ENCODE results near the gene GABRD. TPM values are rescaled to one million over a fixed set of nuclear protein-coding genes. Genes with fewer than 3 reads are reported as not detected.

GABRD gene
- total RNA-seq, 4 donors from 2014 or later = 0.83 TPM; not detected in 3

DNA sequence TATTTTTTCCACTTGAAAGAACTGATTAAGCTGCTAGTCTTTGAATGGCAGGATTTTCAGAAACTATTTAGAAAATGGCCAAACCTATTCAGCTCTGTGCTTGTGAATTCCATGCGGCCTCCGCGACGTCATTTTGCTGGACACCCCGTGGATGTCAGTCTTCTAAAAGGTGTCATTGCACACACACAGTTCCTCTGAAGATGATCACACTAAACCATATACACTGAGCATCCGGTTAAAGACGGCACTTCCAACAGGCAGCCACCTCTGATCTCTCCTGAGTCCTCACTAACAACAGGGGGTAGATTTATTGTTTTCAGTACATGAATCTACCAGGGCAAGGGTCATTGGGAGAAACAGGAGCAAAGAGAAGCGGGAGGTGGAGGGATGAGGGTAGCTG lies 24.6 kb upstream of the GABRD start:
- Histone ChIP-seq H3K36me3 (no peaks in the 10 kb centered on the region), H3K4me3 (no peak overlapping the region), H3K27me3 (no peaks in the 10 kb centered on the region), H3K4me1 (no peaks in the 10 kb centered on the region), H3K27ac (no peak overlapping the region), H3K9me3 (no peaks in the 10 kb centered on the region)
- intact Hi-C loops (cut with DNase I; ENCODE audit: low total_unique reads) = no loop called here
- DNase-seq = no peak
- TF ChIP-seq POLR2A (IDR thresholded peaks at IDR 0.05) = no peak
- TF ChIP-seq CTCF (IDR thresholded peaks at IDR 0.05) = no peak

DNA sequence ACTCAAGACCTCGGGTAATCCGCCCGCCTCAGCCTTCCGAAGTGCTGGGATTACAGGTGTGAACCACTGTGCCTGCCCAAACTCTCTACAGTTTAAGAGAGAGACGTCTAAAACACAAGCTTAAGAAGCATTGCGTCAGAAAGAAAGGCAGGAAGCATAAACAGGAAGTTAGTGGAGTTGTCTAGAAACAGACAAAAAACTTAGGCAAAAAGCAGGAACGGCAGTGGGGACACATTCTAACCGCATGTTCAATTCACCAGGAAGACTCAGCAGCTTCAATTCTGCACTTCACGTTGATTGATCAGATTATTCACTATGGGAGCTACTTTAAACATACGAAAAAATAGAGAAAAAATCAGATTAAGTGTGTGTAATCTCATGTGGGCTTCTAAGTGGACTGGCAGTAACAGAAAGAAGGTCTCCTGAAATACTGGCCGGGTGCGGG lies 22.9 kb upstream of the GABRD start:
- no peak for DNase-seq
- H3K4me1 ChIP-seq = no peaks in the 10 kb centered on the region
- H3K9me3 ChIP-seq = no peaks in the 10 kb centered on the region
- no peak overlapping the region for H3K27ac ChIP-seq
- no peaks in the 10 kb centered on the region for H3K36me3 ChIP-seq
- intact Hi-C loops (cut with DNase I; ENCODE audit: low total_unique reads) = no loop called here
- H3K4me3 ChIP-seq = no peak overlapping the region
- TF ChIP-seq POLR2A (IDR thresholded peaks at IDR 0.05) (no peak), CTCF (IDR thresholded peaks at IDR 0.05) (no peak)
- H3K27me3 ChIP-seq = no peaks in the 10 kb centered on the region

GRCh38 chr1:1997576-1997975 lies 21.6 kb upstream of the GABRD start:
- H3K4me3 ChIP-seq = no peak overlapping the region
- peaks cover 0 to 6% of the 10 kb centered on the region in 2 donors for H3K27me3 ChIP-seq
- no peaks in the 10 kb centered on the region for H3K4me1 ChIP-seq
- intact Hi-C loops (cut with DNase I; ENCODE audit: low total_unique reads) = no loop called here
- no peak overlapping the region for H3K27ac ChIP-seq
- TF ChIP-seq CTCF (IDR thresholded peaks at IDR 0.05) = no peak
- TF ChIP-seq POLR2A (IDR thresholded peaks at IDR 0.05) = no peak
- H3K9me3 ChIP-seq = no peaks in the 10 kb centered on the region
- DNase-seq = no peak
- H3K36me3 ChIP-seq = no peaks in the 10 kb centered on the region

DNA sequence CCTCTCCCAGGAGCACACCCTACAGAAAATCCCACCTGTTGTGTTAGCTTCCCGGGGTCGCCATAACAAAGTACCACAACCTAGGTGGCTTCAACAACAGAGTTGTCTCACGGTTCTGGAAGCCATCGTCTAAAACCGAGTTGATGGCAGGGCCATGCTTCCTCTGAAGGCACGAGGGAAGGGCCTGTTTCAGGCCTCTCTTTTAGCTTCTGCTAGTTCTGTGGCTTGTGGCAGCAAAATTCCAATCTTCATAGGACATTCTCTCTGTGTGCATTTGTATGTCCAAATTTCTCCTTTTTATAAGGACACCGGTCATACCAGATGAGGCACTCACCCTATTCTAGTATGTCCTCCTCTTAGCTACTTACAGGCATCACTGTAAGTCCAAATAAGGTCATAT lies 18.7 kb upstream of the GABRD start:
- TF ChIP-seq POLR2A (IDR thresholded peaks at IDR 0.05) = no peak
- no peak for TF ChIP-seq CTCF (IDR thresholded peaks at IDR 0.05)
- Histone ChIP-seq H3K27ac (no peak overlapping the region), H3K4me1 (no peaks in the 10 kb centered on the region), H3K36me3 (no peaks in the 10 kb centered on the region), H3K4me3 (no peak overlapping the region), H3K27me3 (peaks cover 0 to 20% of the 10 kb centered on the region in 2 donors), H3K9me3 (no peaks in the 10 kb centered on the region)
- intact Hi-C loops (cut with DNase I; ENCODE audit: low total_unique reads) = no loop called here
- no peak for DNase-seq

DNA sequence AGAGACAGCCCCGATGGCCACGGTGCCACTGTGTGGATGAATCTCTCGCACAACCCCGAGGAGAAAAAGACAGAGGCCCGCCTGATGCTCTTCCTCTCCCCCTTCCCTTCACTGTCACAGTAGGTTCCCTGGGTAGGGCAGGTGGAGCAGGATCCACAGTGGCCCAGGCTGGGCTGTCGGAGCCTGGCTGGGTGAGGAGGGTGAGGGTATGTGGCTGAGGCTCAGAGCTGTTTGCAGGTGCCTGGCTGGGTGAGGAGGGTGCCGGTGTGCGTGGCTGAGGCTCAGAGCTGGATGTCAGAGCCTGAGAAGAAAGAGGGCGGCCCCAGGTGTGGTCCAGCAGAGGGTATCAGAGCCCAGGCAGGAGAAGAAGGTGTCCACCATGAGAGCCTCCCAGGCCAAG lies 18.3 kb upstream of the GABRD start:
- Histone ChIP-seq H3K4me3 (no peak overlapping the region), H3K36me3 (no peaks in the 10 kb centered on the region), H3K27ac (no peak overlapping the region), H3K9me3 (no peaks in the 10 kb centered on the region), H3K4me1 (no peaks in the 10 kb centered on the region), H3K27me3 (peaks cover 0 to 20% of the 10 kb centered on the region in 2 donors)
- TF ChIP-seq CTCF (IDR thresholded peaks at IDR 0.05) = no peak
- no peak for TF ChIP-seq POLR2A (IDR thresholded peaks at IDR 0.05)
- intact Hi-C loops (cut with DNase I; ENCODE audit: low total_unique reads) = no loop called here
- no peak for DNase-seq
